Measurements from ENCODE around the gene BIRC6.

DNA sequence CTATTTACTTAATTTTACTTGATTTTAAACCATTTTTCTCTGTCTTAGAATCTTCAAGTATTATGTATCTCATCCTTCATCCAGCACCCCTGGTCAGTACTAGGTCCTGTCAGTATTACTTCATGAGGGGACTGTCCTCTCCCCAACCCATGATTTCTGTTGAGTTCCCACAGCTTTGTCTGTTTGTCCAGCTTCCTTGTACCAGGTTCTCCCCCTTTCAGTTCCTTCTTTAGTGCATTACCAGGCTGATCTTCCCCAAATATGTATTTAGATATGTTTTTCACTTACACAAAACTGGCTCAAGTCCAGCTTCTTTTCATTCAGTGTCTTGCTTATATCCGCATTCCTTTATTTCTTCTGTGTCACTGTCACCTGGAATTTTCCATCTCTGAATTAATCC, 257.3 kb downstream of the BIRC6 start:
- no peak for TF ChIP-seq ISL1 (CRISPR knock-in tag; IDR thresholded peaks at IDR 0.05)
- no peak for TF ChIP-seq TOX (CRISPR knock-in tag; IDR thresholded peaks at IDR 0.05; ENCODE audit: borderline replicate concordance)
- no peak for TF ChIP-seq ZNF565 (CRISPR knock-in tag; conservative IDR thresholded peaks at IDR 0.05; ENCODE audit: low read depth)
- no peak for TF ChIP-seq GLIS3 (CRISPR knock-in tag; IDR thresholded peaks at IDR 0.05)
- no peak for TF ChIP-seq PATZ1 (CRISPR knock-in tag; IDR thresholded peaks at IDR 0.05; ENCODE audit: borderline replicate concordance)
- TF ChIP-seq ZNF8 (CRISPR knock-in tag; IDR thresholded peaks at IDR 0.05), result no peak

Data from SK-N-SH treated with all-trans-retinoic acid at 6 μM for 48 hours (cell line).